HepG2 (cell line): Measurements from ENCODE around the gene STAT6. TPM values are rescaled to one million over a fixed set of nuclear protein-coding genes. Genes with fewer than 3 reads are reported as not detected.

Experiments used
- ATF5 ChIP-seq: sonication (generic); formaldehyde crosslinking; IDR thresholded peaks from 2 replicates; pipeline ENCODE4 v1.4.0; 2020; ENCODE audit warnings: mild to moderate bottlenecking, low read depth, missing genetic modification reagents
- GABPB1 ChIP-seq: IDR thresholded peaks from 2 replicates; pipeline ENCODE4 v1.6.1; 2016; ENCODE audit warnings: mild to moderate bottlenecking, missing genetic modification reagents, moderate library complexity, missing compliant biosample characterization
- HMGXB4 ChIP-seq, 2 experiments: sonication (generic) in 1 of 2; formaldehyde crosslinking in 1 of 2; IDR thresholded peaks; 2 replicates each; pipeline versions ENCODE4 v1.4.0 to v1.6.1; 2018 to 2020; ENCODE audit warnings: missing genetic modification reagents in 2 of 2, borderline replicate concordance in 1 of 2, low read depth in 1 of 2, mild to moderate bottlenecking in 1 of 2, missing biosample characterization in 1 of 2
- KDM3A ChIP-seq: IDR thresholded peaks from 2 replicates; pipeline ENCODE4 v1.6.1; 2018; ENCODE audit warnings: low read depth, missing compliant biosample characterization
- MXD4 ChIP-seq: IDR thresholded peaks from 2 replicates; pipeline ENCODE4 v1.6.1; 2016; ENCODE audit warnings: mild to moderate bottlenecking, missing biosample characterization, missing genetic modification reagents
- POLR2A ChIP-seq, 2 experiments: IDR thresholded peaks; 2 replicates each; pipeline ENCODE4 v1.6.1; 2011; ENCODE audit warnings: low read depth in 2 of 2, low read length in 2 of 2, mild to moderate bottlenecking in 1 of 2, moderate library complexity in 1 of 2; ENCODE audit not compliant: insufficient read depth in 1 of 2
- POLR2G ChIP-seq: fragments of 200-400 bp; formaldehyde crosslinking; IDR thresholded peaks from 2 replicates; pipeline ENCODE4 v1.6.1; 2018; ENCODE audit warnings: mild to moderate bottlenecking, low read depth, low read length, moderate library complexity
- PRDM10 ChIP-seq: sonication (generic); formaldehyde crosslinking; IDR thresholded peaks from 2 replicates; pipeline ENCODE4 v1.4.0; 2020; ENCODE audit warnings: low read depth, missing genetic modification reagents
- PTBP1 ChIP-seq: fragments of 200-400 bp; formaldehyde crosslinking; IDR thresholded peaks from 2 replicates; pipeline ENCODE4 v1.6.1; 2018; ENCODE audit warnings: low read length, low read depth; ENCODE audit not compliant: poor library complexity, severe bottlenecking
- REL ChIP-seq: sonication (generic); formaldehyde crosslinking; conservative IDR thresholded peaks from 2 replicates; pipeline ENCODE4 v1.8.0; 2022; ENCODE audit warnings: mild to moderate bottlenecking, missing genetic modification reagents, moderate library complexity
- ZNF230 ChIP-seq: sonication (generic); formaldehyde crosslinking; IDR thresholded peaks from 2 replicates; pipeline ENCODE4 v1.4.0; 2020; ENCODE audit warnings: mild to moderate bottlenecking, missing genetic modification reagents
- ZNF607 ChIP-seq: sonication (generic); formaldehyde crosslinking; IDR thresholded peaks from 2 replicates; pipeline ENCODE4 v1.5.1; 2020; ENCODE audit warnings: missing genetic modification reagents, mild to moderate bottlenecking, borderline replicate concordance
- ZNF777 ChIP-seq: sonication (generic); formaldehyde crosslinking; IDR thresholded peaks from 2 replicates; pipeline ENCODE4 v1.4.0; 2020; ENCODE audit warnings: missing genetic modification reagents
- ZNF850 ChIP-seq: sonication (generic); formaldehyde crosslinking; conservative IDR thresholded peaks from 2 replicates; pipeline ENCODE4 v1.9.0; 2021; ENCODE audit warnings: mild to moderate bottlenecking, missing genetic modification reagents
- ZNF891 ChIP-seq: sonication (generic); formaldehyde crosslinking; IDR thresholded peaks from 2 replicates; pipeline ENCODE4 v1.5.0; 2020; ENCODE audit warnings: mild to moderate bottlenecking, missing genetic modification reagents
- ZSCAN29 ChIP-seq: sonication (generic); formaldehyde crosslinking; conservative IDR thresholded peaks from 2 replicates; pipeline ENCODE4 v1.4.0; 2020; ENCODE audit warnings: mild to moderate bottlenecking, missing genetic modification reagents
- polyA plus RNA-seq, 8 experiments: library from polyadenylated mRNA; depleted of rRNA in 3 of 8; stranded (reverse) in 7 of 8; unstranded in 1 of 8; fragments of >200 nt; fragmentation: Illumina TruSeq in 4 of 8; extraction: Trizol in 4 of 8; gene quantifications; 2 replicates each; pipeline versions ENCODE4 v1.2.1 to v1.2.3, GENCODE V29; 2011 to 2016; ENCODE audit warnings: low read depth in 4 of 8, missing spikeins in 1 of 8, mixed read lengths in 1 of 8; ENCODE audit not compliant: insufficient read depth in 1 of 8
- total RNA-seq, 5 experiments: library from RNA; depleted of rRNA; stranded (reverse); fragments of >200 nt; fragmentation: Illumina TruSeq; extraction: Trizol; gene quantifications; 2 replicates each; pipeline ENCODE4 v1.2.3, GENCODE V29; 2016; ENCODE audit warnings: low read depth in 1 of 5
- TF ChIP-seq, protein P1 (sequence below), 2 experiments: sonication (generic) in 1 of 2; formaldehyde crosslinking in 1 of 2; IDR thresholded peaks; 2 replicates each; pipeline versions ENCODE4 v1.4.0 to v1.6.1; 2016 to 2020; ENCODE audit warnings: borderline replicate concordance in 1 of 2, low read depth in 1 of 2, mild to moderate bottlenecking in 1 of 2, missing genetic modification reagents in 1 of 2

Gene STAT6
- total and polyA plus RNA-seq, 2 of the 13 experiments (the other 11 are each of a cell fraction or from before 2014, with no cell fraction given) = 28.0 to 62.2 TPM

DNA sequence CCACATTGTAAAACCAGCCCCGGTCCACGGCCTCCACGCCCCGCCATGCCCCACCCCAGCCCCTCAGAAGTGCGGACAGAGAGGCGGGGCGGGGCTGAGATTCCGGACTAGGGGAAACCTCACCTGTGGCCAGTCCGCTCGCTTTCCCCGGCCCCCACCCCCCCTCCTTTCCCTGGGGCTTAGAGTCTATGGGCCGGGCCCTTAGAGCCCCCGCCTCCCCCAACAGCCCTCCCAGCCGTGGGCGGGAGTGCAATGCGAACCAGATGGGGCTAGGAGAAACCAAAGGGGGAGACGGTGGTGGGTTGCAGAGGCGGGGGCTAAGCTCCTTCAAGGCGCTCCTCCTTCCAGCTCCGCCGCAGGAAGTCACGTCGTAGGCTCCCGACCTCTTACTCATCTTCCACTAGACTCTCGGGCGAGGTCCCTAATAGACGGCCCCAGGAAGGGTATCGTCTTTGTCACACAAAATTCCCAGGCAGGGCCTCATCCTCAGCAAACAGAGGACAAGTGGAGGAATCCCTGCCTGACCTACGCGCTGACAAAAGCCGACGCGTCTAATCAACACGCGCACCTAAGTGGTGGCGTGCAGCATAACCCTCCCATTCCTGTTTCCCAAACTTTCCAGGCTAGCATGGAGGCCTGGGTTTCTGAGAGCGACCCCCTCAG lies 23.3 kb downstream of the STAT6 start (continued):
- TF ChIP-seq, protein P1, sequence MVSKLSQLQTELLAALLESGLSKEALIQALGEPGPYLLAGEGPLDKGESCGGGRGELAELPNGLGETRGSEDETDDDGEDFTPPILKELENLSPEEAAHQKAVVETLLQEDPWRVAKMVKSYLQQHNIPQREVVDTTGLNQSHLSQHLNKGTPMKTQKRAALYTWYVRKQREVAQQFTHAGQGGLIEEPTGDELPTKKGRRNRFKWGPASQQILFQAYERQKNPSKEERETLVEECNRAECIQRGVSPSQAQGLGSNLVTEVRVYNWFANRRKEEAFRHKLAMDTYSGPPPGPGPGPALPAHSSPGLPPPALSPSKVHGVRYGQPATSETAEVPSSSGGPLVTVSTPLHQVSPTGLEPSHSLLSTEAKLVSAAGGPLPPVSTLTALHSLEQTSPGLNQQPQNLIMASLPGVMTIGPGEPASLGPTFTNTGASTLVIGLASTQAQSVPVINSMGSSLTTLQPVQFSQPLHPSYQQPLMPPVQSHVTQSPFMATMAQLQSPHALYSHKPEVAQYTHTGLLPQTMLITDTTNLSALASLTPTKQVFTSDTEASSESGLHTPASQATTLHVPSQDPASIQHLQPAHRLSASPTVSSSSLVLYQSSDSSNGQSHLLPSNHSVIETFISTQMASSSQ (IDR thresholded peaks at IDR 0.05; ENCODE audit: low read depth) = no peak
- TF ChIP-seq, protein P1 (CRISPR knock-in tag; IDR thresholded peaks at IDR 0.05; ENCODE audit: borderline replicate concordance) = peak; percentile 33; the same call in 1 of the 2 replicates
- TF ChIP-seq POLR2G (peak; percentile 72; the same call in 1 of the 2 replicates), ZNF607 (CRISPR knock-in tag) (no peak), PRDM10 (0 out of 2 replicates have a peak, but pooled peaks have one; percentile 18), ATF5 (CRISPR knock-in tag) (0 out of 2 replicates have a peak, but pooled peaks have one; percentile 8), GABPB1 (CRISPR knock-in tag) (peak; percentile 50; the same call in 1 of the 2 replicates), KDM3A (CRISPR knock-in tag) (no peak; the same call in 1 of the 2 replicates), ZNF891 (CRISPR knock-in tag) (peak; percentile 70; the same call in 1 of the 2 replicates), REL (CRISPR knock-in tag) (no peak), ZNF777 (peak; percentile 60), ZSCAN29 (0 out of 2 replicates have a peak, but pooled peaks have one; percentile 25), MXD4 (peak; percentile 0; the same call in 1 of the 2 replicates), ZNF230 (CRISPR knock-in tag) (0 out of 2 replicates have a peak, but pooled peaks have one; percentile 11), ZNF850 (CRISPR knock-in tag) (no peak), HMGXB4 (CRISPR knock-in tag; IDR thresholded peaks at IDR 0.05; ENCODE audit: borderline replicate concordance in 1 of 2, low read depth in 1 of 2) (peak in 1 of 2 experiments; percentile 31; a peak in 1 of 4 replicates), POLR2A (IDR thresholded peaks at IDR 0.05; ENCODE audit: insufficient read depth in 1 of 2, low read depth in 2 of 2, low read length in 2 of 2) (peak in 1 of 2 experiments; percentile 65; a peak in 1 of 4 replicates), PTBP1 (peak; percentile 33)
